ENCODE data around the gene MMP24.

DNA sequence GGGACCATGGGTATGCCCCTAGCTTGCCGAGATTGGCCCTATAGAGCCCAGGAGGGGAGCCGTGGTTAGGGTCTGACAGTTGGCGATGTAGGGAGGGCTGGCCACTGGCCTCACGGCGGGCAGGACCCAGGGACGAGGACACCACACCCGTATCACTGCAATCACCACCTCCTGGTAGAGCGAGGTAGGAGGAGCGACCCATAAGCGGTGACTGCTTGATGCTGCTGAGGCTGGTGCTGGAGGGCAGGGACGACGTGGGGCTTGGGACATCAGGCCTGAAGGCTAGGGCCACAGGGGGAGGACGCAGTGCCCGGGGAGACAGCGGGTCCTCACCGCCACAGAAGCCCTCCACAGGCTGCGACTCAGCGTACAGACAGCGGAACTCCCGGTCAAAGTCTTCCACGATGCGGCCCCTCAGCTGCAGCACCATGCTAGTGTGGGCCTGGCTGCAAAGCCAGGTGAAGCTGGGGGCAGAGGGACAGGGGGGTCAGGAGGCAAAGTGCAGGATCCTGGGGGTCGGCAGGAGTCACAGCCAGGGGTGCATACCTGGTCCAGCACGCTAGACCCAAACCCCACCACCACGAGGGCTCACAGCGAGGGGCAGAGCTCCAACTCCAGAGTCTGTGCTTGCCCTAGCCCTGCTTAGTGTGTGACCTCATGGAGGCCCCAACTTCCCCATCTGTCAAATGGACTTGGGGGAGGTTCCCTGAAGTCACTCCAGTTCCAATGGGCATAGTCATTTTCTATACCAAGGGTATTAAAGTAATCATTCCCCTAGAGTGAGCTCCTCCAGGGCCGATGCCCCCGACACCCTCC is 61.2 kb downstream of the MMP24 start:
- no peak for TF ChIP-seq POLR2A (IDR thresholded peaks at IDR 0.05)
- TF ChIP-seq, protein P1, sequence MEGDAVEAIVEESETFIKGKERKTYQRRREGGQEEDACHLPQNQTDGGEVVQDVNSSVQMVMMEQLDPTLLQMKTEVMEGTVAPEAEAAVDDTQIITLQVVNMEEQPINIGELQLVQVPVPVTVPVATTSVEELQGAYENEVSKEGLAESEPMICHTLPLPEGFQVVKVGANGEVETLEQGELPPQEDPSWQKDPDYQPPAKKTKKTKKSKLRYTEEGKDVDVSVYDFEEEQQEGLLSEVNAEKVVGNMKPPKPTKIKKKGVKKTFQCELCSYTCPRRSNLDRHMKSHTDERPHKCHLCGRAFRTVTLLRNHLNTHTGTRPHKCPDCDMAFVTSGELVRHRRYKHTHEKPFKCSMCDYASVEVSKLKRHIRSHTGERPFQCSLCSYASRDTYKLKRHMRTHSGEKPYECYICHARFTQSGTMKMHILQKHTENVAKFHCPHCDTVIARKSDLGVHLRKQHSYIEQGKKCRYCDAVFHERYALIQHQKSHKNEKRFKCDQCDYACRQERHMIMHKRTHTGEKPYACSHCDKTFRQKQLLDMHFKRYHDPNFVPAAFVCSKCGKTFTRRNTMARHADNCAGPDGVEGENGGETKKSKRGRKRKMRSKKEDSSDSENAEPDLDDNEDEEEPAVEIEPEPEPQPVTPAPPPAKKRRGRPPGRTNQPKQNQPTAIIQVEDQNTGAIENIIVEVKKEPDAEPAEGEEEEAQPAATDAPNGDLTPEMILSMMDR (IDR thresholded peaks at IDR 0.05), result no peak
- TF ChIP-seq POLR2AphosphoS5 (IDR thresholded peaks at IDR 0.05), result no peak
- no peak for TF ChIP-seq EP300 (IDR thresholded peaks at IDR 0.05)
